GM18868 (cell line): ENCODE measurements around the gene FBXL16.
A peak's percentile ranks its signal among the peaks of the same experiment; 100 is the strongest.
"Not testable (repeated sequence)": the region's sequence is repeated elsewhere in the genome, so short reads cannot be mapped to it uniquely, and the experiment has no call there.

Experiments
- ATAC-seq: cut with Tn5 transposase; IDR thresholded peaks from one replicate; pipeline ENCODE4 v1.9.1; 2021; ENCODE audit warnings: mild to moderate bottlenecking, moderate library complexity; ENCODE audit not compliant: unreplicated experiment

FBXL16 gene

DNA sequence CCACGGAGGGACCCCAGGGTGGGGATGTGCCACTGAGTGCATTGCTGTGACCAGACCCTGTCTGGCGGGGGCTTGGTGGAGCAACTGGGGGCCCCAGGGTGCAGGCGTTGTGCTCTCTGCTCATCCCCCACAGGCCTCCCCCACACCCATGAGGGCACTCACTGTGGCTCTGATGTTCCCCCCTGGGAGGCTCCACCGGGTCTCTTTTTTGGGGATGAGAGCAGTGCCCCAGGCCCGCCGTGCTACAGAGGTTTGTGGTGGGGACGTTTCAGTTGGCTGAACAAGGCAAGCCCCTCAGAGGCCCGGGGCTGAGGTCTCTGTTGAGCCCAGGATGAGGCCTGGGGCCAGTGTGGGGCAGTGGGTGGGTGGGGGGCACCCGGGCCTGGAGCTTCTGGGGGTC lies 18.1 kb upstream of the FBXL16 start:
- no peak for ATAC-seq

DNA sequence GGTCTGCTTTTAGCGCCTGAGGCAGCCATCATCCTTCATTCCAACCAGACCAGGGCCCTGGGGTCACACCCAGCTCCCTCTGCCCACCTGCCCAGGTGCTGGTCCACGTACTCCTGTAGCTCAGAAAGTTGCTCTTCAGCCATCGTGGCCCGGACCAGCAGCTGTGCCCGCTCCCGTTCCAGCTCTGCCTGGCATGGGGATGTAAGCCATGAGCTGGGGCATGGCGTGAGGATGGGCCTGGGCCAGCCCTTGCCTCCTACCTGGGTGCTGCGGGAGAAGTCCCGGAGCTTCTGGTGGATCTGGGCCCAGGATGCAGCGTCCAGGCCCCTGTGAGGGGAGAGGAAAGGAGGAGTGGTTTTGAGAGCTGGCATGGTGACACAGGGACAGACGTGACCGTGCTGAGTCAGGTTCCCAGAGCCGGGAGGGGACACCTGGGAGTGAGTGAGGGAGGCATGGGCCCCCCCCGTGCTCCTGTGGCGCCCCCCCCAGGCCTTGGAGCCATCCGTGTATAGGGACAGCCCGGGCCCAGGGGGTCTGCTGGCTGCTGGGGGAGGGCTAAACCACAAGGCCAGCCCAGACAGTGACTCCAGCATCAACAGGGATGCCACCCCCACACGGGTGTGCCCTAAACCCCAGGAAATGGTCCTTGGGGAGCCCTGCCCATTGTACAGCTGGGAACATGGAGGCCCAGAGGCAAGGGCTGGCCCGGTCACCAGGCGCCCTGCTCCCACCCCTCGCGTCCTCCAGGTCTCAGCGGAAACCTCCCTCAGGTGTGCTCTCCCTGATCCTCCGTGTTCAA lies 17.4 kb upstream of the FBXL16 start:
- no peak for ATAC-seq

- no peak for ATAC-seq
Measured at GRCh38 chr16:721765-722540, 16.4 kb upstream of the FBXL16 start.

DNA sequence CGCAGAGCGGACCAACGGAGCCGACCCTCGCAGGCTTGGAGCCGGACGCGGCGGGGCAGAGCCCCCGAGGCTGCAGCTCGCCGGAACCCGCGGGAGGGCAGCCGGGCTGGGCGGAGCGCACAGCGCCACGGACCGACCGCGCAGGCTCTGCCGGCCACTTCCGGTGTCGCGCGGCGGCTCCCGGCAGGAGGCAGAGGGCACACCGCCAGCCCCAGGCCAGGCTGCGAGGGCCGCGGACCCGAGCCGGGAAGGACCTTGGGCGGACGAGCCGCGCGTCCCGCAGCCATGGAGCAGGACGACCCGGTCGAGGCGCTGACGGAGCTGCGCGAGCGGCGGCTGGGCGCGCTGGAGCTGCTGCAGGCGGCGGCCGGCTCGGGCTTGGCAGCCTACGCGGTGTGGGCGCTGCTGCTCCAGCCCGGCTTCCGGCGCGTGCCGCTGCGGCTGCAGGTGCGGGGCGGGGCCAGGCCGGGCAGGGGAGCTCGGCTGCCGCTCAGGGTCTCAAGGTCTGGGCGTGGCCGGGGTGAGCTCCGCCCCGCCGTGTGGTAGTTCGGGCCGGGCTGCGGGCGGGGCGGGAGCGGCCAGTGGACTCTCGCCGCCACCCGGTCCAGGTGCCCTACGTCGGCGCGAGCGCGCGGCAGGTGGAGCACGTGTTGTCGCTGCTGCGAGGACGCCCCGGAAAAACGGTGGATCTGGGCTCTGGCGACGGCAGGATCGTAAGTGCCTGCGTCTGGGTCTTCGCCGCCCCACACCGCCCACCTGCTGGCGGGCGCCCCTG lies 15.6 kb upstream of the FBXL16 start, which contains the start of gene ANTKMT:
Gene ANTKMT (plus strand): TSS at position 157 of the 775 bp plus-strand sequence. CDS start 129 bp downstream, at position 286.
- ATAC-seq, result peak; percentile 68

DNA sequence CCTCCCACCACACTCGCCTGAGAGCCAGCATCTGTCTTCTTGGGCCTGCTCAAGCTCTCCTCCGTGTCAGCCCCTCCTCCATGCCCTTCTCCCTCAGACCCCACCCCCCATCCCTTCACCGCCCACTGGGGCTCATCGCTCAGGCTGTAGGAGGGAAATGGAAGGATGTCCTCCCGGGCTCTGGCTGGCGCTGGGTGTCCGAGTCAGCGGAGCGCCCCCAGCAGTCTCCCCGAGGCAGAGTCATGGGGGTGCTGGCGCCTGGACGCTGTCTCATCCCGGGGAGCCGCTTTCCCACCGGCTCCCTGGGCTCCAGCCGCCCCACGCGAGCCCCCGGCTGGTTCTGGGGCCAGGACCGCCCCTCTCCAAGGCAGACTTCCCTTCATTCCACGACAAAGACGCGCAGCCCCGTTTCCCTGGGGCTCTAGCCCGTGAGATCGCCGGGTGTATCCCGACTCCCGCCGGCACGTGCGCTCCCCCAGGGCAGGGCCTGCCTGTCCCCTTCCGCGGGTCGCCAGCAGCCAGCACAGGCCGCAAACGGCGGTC lies 14.9 kb upstream of the FBXL16 start:
- ATAC-seq, result peak; percentile 23

DNA sequence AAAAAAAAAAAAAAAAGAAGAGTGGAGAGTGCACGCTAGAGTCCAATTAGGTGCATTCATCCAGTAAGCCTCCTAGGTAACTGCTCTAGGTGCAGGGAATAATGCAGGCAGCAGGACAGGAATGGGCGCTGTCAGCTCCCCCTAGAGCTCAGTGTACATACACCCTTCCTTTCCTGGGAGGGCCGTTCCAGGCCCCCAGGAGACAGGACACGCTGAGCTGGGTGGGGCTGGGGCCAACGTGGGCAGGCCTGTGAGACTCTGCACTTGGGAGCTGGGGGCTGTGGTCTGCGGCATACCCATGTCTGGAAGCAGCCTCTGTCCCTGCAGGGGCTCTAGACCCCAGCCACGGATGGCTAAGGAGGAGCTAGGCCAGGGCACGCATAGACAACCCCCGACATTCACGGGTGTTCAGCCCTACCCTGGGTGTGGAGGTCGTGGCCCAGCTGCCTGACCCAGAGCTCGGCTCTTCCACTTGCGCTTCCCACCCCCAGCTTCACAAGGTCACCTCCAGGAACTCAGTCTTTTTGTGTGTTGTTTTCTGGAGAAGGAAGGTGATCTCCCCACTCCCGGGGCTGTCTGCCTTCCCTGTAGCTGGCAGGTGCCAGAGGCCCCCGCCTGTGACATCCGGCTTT lies 14.3 kb upstream of the FBXL16 start:
- ATAC-seq, result no peak

DNA sequence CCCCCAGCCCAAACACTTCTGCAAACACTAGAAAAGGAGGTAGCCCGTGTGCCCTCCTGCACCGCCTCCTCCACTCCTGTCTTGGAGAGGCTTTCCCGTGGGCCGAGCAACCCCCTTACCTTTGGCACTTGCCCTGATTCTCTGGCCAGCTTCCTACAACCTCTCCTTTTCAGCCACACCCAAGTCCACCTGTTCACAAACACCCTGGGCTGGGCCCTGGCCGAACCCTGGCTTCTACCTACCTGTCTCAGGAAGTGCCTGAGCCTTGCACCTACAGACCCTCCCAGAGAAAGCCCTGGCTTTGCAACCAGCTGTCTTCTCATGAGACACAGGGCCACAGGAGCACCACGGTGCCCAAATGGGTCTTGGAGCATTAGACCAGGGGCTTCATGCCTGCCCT lies 13.3 kb upstream of the FBXL16 start:
- ATAC-seq, result no peak

GRCh38 chr16:718389-718788 lies 12.8 kb upstream of the FBXL16 start:
- ATAC-seq, result no peak

GRCh38 chr16:717450-718245 lies 12.0 kb upstream of the FBXL16 start:
- no peak for ATAC-seq

DNA sequence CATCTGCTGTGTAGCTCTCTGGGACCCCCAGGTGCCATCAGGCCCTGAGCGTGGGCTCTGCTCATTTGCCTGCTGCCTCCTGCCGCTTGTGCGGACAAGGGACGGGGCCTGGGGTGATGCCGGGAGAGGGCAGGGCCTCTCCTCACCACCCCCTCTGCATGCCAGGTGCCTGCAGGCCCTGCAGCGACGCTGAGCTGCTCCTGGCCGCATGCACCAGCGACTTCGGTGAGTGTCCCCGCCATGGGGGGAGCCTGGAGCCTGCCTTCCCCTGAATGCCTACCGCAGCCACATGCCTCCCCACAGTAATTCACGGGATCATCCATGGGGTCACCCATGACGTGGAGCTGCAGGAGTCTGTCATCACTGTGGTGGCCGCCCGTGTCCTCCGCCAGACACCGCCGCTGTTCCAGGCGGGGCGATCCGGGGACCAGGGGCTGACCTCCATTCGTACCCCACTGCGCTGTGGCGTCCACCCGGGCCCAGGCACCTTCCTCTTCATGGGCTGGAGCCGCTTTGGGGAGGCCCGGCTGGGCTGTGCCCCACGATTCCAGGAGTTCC lies 11.2 kb upstream of the FBXL16 start:
- ATAC-seq, result no peak

DNA sequence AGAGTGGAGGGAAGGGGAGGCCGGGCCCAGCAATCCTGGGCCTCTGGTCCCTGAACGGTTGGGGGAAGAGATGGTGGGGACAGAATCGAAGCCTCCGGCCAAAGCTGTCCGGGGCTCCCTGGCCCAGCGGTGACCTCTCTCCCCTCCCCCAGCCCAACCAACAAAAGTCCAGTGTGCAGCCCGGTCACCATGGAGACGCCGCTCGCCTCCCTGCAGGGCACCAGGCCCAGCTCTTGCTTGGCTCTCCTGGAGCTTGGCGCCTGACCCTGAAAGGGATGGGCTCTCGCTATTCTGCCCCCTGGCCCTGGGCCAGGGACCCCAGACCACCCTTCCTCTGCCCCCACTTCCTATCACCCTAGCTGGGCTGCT lies 10.6 kb upstream of the FBXL16 start:
- ATAC-seq, result no peak

GRCh38 chr16:715477-716199 lies 10.0 kb upstream of the FBXL16 start:
- peak; percentile 11 for ATAC-seq

DNA sequence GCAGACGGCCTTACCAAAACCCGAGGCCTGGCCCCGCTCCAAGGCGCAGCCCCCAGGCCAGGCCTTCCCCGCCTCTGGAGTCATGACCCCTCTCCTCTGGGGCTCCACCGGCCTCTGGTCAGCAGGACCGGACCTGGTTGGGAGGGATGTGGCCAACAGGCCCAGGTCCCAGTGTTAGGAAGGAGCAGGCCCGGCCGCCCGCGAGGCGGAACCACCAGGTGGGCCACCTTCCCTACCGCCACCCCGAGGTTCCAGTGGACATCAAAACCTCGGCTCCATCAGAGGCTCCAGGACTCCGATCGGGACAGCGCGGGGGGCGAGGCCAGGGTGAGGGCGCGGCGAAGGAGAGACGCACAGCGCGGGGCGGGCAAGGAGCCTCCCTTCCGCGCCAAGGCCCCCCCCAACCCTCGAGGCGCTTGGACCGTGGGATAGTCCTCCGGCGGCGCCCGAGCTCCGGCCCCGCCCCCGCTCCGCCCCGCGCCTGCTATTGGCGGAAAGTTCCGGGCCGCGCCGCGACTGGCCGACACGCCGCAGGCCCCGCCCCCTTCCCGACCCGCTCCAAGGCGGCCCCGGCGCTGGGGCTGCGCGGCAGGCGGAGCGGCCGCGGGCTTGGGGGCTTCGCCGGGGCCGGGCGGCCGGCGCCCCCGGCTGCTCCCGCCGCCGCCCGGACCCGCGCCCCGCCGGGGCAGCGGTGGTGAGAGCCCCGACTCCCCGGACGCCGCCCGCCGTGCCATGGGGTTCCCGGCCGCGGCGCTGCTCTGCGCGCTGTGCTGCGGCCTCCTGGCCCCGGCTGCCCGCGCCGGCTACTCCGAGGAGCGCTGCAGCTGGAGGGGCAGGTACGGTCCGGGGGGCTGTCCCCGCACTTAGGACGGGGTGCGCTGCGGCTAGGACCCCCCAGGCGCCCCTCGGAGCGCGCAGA lies 9.2 kb upstream of the FBXL16 start, which contains the start of gene METRN:
Gene METRN (plus strand): TSS at position 561 of the 919 bp plus-strand sequence. CDS start 172 bp downstream, at position 733.
- ATAC-seq, result peak; percentile 73

- no peak for ATAC-seq
Measured at GRCh38 chr16:714079-714478, 8.5 kb upstream of the FBXL16 start.

- not testable (repeated sequence) for ATAC-seq
Measured at GRCh38 chr16:712740-713250, 7.2 kb upstream of the FBXL16 start.

DNA sequence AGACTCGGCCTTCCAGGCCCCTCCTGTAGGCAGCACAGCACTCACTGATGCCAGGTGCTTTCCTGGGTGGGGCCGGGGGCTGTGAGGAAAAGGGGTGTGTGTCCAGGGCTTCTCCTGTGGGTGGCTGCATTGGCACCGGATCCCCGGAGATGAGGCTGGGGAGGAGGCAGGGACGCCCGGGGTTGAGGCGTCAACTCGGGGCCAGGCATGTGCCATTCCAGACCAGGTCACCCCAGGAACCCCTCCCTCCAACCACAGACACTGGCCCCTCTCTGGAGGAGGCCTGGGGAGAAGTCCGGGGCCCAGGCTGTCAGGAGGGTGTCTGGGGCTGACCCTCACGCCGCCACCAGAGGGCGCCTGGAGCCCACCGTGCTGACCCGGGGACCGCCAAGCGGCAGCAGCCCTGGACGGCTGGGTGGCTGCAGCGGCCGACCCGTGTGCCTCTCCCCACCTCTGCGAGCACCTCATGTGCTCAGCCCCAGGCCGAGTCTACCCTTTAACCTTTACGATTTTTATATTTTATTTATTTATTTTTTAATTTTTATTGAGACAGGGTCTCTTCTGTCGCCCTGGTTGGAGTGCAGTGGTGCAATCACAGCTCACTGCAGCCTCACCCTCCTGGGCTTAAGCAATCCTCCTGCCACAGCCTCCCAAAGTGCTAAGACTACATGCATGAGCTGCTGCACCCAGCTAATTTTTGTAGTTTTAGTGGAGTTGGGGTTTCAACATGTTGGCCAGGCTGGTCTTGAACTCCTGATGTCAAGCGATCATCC lies 6.1 kb upstream of the FBXL16 start:
- peak; percentile 42 for ATAC-seq

GRCh38 chr16:711084-711483 lies 5.5 kb upstream of the FBXL16 start:
- ATAC-seq, result no peak
